HepG2 (cell line): ENCODE data around the gene TFF2. TPM values are rescaled to one million over a fixed set of nuclear protein-coding genes. Genes with fewer than 3 reads are reported as not detected.

ENCODE experiments used
- ATAC-seq: fragments of 200-7000 bp; cut with Tn5 transposase; 3 replicates; pipeline ENCODE4 v1.9.1; 2020; ENCODE audit warnings: mild to moderate bottlenecking, moderate library complexity
- BruUV-seq: library from RNA; stranded (reverse); fragments of 400-500 nt; replicated peaks from 2 replicates; lab custom pipeline; 2021; lab: Mats Ljungman, UMichigan
- CTCF ChIA-PET: fragments of 300-600 bp; formaldehyde crosslinking; extraction: SDS; loops from one replicate; lab custom pipeline; 2021; ENCODE audit warnings: low total read pairs, inconsistent platforms, low intra/inter-chr PET ratio; lab: Yijun Ruan, JAX
- POLR2A ChIA-PET: fragments of 350-600 bp; sonication (Branson Sonifier 250); formaldehyde crosslinking; loops from one replicate; lab custom pipeline; 2020; ENCODE audit warnings: antibody characterized with exemption, inconsistent platforms; lab: Yijun Ruan, JAX
- DNase-seq: peaks from one replicate; pipeline ENCODE4 v3.0.0-alpha.2; 2015; ENCODE audit warnings: low spot score
- FAIRE-seq: peaks from 3 replicates; lab custom pipeline; 2011; peaks lifted over from hg19 to GRCh38; lab: Jason Lieb, UNC
- H2AFZ ChIP-seq: one replicate; pipeline ENCODE4 v1.6.1; 2011; ENCODE audit warnings: low read length, inconsistent platforms
- H3K27ac ChIP-seq: fragments of 300-600 bp; 3 replicates; pipeline ENCODE4 v1.8.0; 2011; ENCODE audit warnings: mixed run types, mild to moderate bottlenecking, mixed read lengths, low read length, inconsistent platforms; ENCODE audit not compliant: insufficient read depth; ENCODE audit errors: extremely low read length
- H3K27me3 ChIP-seq, 2 experiments: fragments of 200-600 bp in 1 of 2; 2 replicates in 1 of 2; 3 replicates in 1 of 2; pipeline versions ENCODE4 v1.6.0 to v1.8.0; 2011; ENCODE audit warnings: low read length in 2 of 2, mild to moderate bottlenecking in 2 of 2, moderate library complexity in 2 of 2, inconsistent platforms in 1 of 2; ENCODE audit not compliant: insufficient read depth in 2 of 2, control insufficient read depth in 1 of 2
- H3K36me3 ChIP-seq, 2 experiments: fragments of 200-600 bp in 1 of 2; replicated peaks in 1 of 2; 2 replicates in 1 of 2; 3 replicates in 1 of 2; pipeline versions ENCODE4 v1.5.1 to v1.8.0; 2011; ENCODE audit warnings: low read length in 2 of 2, inconsistent platforms in 1 of 2; ENCODE audit not compliant: insufficient read depth in 2 of 2, control insufficient read depth in 1 of 2
- H3K4me1 ChIP-seq: 2 replicates; pipeline ENCODE4 v1.5.1; 2012; ENCODE audit warnings: low read length, inconsistent platforms; ENCODE audit not compliant: insufficient read depth
- H3K4me2 ChIP-seq: 2 replicates; pipeline ENCODE4 v1.6.0; 2011; ENCODE audit warnings: low read depth, low read length, inconsistent platforms
- H3K4me3 ChIP-seq, 3 experiments: fragments of 200-600 bp in 1 of 3; sonication (generic), shearing (Covaris generic) in 1 of 3; replicated peaks in 1 of 3; 2 replicates each; pipeline ENCODE4 v1.5.1; 2011 to 2016; ENCODE audit warnings: low read length in 3 of 3, inconsistent platforms in 2 of 3, low read depth in 2 of 3, mild to moderate bottlenecking in 2 of 3, control low read depth in 1 of 3, mixed read lengths in 1 of 3; ENCODE audit not compliant: insufficient read depth in 1 of 3
- H3K79me2 ChIP-seq: one replicate; pipeline ENCODE4 v1.6.1; 2011; ENCODE audit warnings: low read length, inconsistent platforms; ENCODE audit not compliant: insufficient read depth
- H3K9ac ChIP-seq: 2 replicates; pipeline ENCODE4 v1.6.0; 2011; ENCODE audit warnings: mild to moderate bottlenecking, low read depth, low read length, inconsistent platforms; ENCODE audit not compliant: insufficient read depth
- H3K9me3 ChIP-seq: 2 replicates; pipeline ENCODE4 v1.5.1; 2012; ENCODE audit warnings: mild to moderate bottlenecking, low read length
- H4K20me1 ChIP-seq: 2 replicates; pipeline ENCODE4 v1.6.0; 2011; ENCODE audit warnings: inconsistent platforms, mild to moderate bottlenecking, low read length, moderate library complexity; ENCODE audit not compliant: insufficient read depth
- NR2F2 ChIP-seq: IDR thresholded peaks from 2 replicates; pipeline ENCODE4 v1.6.1; 2012; ENCODE audit warnings: low read depth, inconsistent platforms, borderline replicate concordance
- SOX13 ChIP-seq, 3 experiments: fragments of 450-650 bp in 1 of 3; sonication (generic) in 1 of 3; formaldehyde crosslinking in 1 of 3; IDR thresholded peaks in 2 of 3; conservative IDR thresholded peaks in 1 of 3; 2 replicates each; pipeline versions ENCODE4 v1.5.0 to v1.6.1; 2016 to 2020; ENCODE audit warnings: antibody characterized with exemption in 1 of 3, mild to moderate bottlenecking in 1 of 3, missing compliant biosample characterization in 1 of 3, missing genetic modification reagents in 1 of 3, moderate library complexity in 1 of 3
- STAG1 ChIP-seq: sonication (generic); formaldehyde crosslinking; IDR thresholded peaks from 2 replicates; pipeline ENCODE4 v1.4.0; 2020; ENCODE audit warnings: missing genetic modification reagents
- ZMYM2 ChIP-seq: sonication (generic); formaldehyde crosslinking; IDR thresholded peaks from 2 replicates; pipeline ENCODE4 v1.8.0; 2022; ENCODE audit warnings: mild to moderate bottlenecking, missing genetic modification reagents
- ZMYM3 ChIP-seq: sonication (generic); formaldehyde crosslinking; IDR thresholded peaks from 2 replicates; pipeline ENCODE4 v1.5.1; 2020; ENCODE audit warnings: mild to moderate bottlenecking, missing genetic modification reagents
- ZSCAN25 ChIP-seq: sonication (generic); formaldehyde crosslinking; IDR thresholded peaks from 2 replicates; pipeline ENCODE4 v1.8.0; 2022; ENCODE audit warnings: mild to moderate bottlenecking, missing genetic modification reagents
- WGBS: methylation state at CpG from one replicate; pipeline ENCODE4 v1.1.6; 2017; ENCODE audit warnings: low lambda C conversion rate; 5-methylcytosine and 5-hydroxymethylcytosine counted together
- in situ Hi-C: cut with HindIII; loops from 2 replicates; pipeline ENCODE4 v1.10.0; 2017; ENCODE audit warnings: low pct_unique_long_range_greater_than_20kb; ENCODE audit not compliant: extremely low pct_ligation_motif_present
- intact Hi-C: fragments of 100-400 bp; cut with micrococcal nuclease; formaldehyde crosslinking; loops from one replicate; pipeline ENCODE4 v1.10.0; 2022; ENCODE audit not compliant: unreplicated experiment
- polyA plus RNA-seq, 8 experiments: library from polyadenylated mRNA; depleted of rRNA in 3 of 8; stranded (reverse) in 7 of 8; unstranded in 1 of 8; fragments of >200 nt; fragmentation: Illumina TruSeq in 4 of 8; extraction: Trizol in 4 of 8; gene quantifications; 2 replicates each; pipeline versions ENCODE4 v1.2.1 to v1.2.3, GENCODE V29; 2011 to 2016; ENCODE audit warnings: low read depth in 4 of 8, missing spikeins in 1 of 8, mixed read lengths in 1 of 8; ENCODE audit not compliant: insufficient read depth in 1 of 8
- total RNA-seq, 5 experiments: library from RNA; depleted of rRNA; stranded (reverse); fragments of >200 nt; fragmentation: Illumina TruSeq; extraction: Trizol; gene quantifications; 2 replicates each; pipeline ENCODE4 v1.2.3, GENCODE V29; 2016; ENCODE audit warnings: low read depth in 1 of 5
- TF ChIP-seq, protein P1 (sequence below): sonication (generic); formaldehyde crosslinking; IDR thresholded peaks from 2 replicates; pipeline ENCODE4 v1.5.1; 2020; ENCODE audit warnings: mild to moderate bottlenecking, missing genetic modification reagents
- TF ChIP-seq, protein P2 (sequence below): sonication (generic); formaldehyde crosslinking; IDR thresholded peaks from 2 replicates; pipeline ENCODE4 v1.5.0; 2020; ENCODE audit warnings: mild to moderate bottlenecking, missing genetic modification reagents, moderate library complexity

Gene TFF2
- total and polyA plus RNA-seq, 2 of the 13 experiments (the other 11 are each of a cell fraction or from before 2014, with no cell fraction given), result 1.5 TPM; not detected in 1

DNA sequence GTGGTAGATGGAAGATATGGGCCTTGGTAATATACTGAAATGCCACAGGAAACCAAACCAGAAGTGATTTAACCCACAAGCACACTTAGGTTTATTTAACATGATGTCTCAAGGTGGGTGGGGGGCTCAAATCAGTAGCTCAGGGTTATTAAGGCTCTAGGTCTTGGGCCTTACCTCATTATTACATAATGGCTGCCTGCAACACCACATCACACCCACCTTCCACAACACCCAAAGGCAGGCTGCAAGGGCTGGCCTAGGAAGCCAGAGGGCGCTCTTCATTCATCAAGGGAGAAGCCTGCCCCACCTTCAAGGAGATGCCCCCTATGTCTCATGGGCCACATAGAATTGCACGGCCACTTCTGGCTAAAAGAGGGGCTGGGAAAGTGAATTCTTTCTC lies 9.5 kb upstream of the TFF2 start:
- no peaks in the 10 kb centered on the region for H3K79me2 ChIP-seq
- no peaks in the 10 kb centered on the region; the same call in 1 of the 2 replicates for H3K9me3 ChIP-seq
- peaks cover 0 to 10% of the 10 kb centered on the region in 2 experiments; a peak in 3 of 5 replicates for H3K27me3 ChIP-seq
- BruUV-seq, result no TSS peak
- H3K27ac ChIP-seq, result no peak overlapping the region
- in situ Hi-C loops, result no loop called here
- whole genome bisulfite sequencing, result 47% methylated on average over 2 of the region's 2 CpGs
- no peaks in the 10 kb centered on the region for H3K36me3 ChIP-seq
- H3K4me3 ChIP-seq, result no peak overlapping the region
- H3K4me2 ChIP-seq, result no peak overlapping the region
- H4K20me1 ChIP-seq, result no peaks in the 10 kb centered on the region
- peaks cover 25% of the 10 kb centered on the region for H3K4me1 ChIP-seq
- ChIA-PET POLR2A (no interaction called here), CTCF (interaction anchor here (1.2 kb wide), 1 partner anchor 90 kb away, joined by 4 read pairs; no protein-coding TSS in a partner anchor)
- no peak overlapping the region for H2AFZ ChIP-seq
- DNase-seq (peak; percentile 24), FAIRE-seq (no peak), ATAC-seq (no peak)
- TF ChIP-seq ZMYM2, result peak; percentile 55; the same call in 1 of the 2 replicates
- no peak for TF ChIP-seq ZSCAN25 (CRISPR knock-in tag)
- TF ChIP-seq NR2F2, result no peak
- TF ChIP-seq STAG1, result peak; percentile 56
- no peak for TF ChIP-seq SOX13 (IDR thresholded peaks at IDR 0.05)
- TF ChIP-seq SOX13 (CRISPR knock-in tag; conservative IDR thresholded peaks at IDR 0.05 in 1 of 2, IDR thresholded peaks at IDR 0.05 in 1 of 2), result no peak
- TF ChIP-seq, protein P1, sequence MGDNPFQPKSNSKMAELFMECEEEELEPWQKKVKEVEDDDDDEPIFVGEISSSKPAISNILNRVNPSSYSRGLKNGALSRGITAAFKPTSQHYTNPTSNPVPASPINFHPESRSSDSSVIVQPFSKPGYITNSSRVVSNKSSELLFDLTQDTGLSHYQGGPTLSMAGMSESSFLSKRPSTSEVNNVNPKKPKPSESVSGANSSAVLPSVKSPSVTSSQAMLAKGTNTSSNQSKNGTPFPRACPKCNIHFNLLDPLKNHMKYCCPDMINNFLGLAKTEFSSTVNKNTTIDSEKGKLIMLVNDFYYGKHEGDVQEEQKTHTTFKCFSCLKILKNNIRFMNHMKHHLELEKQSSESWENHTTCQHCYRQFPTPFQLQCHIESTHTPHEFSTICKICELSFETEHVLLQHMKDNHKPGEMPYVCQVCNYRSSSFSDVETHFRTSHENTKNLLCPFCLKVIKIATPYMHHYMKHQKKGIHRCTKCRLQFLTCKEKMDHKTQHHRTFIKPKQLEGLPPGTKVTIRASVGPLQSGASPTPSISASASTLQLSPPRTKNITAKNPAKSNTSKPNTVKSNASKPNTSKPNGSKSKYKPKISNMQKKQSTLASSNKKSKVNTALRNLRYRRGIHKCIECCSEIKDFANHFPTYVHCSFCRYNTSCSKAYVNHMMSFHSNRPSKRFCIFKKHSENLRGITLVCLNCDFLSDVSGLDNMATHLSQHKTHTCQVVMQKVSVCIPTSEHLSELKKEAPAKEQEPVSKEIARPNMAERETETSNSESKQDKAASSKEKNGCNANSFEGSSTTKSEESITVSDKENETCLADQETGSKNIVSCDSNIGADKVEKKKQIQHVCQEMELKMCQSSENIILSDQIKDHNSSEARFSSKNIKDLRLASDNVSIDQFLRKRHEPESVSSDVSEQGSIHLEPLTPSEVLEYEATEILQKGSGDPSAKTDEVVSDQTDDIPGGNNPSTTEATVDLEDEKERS, result peak; percentile 75; the same call in 1 of the 2 replicates
- 0 out of 2 replicates have a peak, but pooled peaks have one; percentile 38 for TF ChIP-seq ZMYM3
- TF ChIP-seq, protein P2, sequence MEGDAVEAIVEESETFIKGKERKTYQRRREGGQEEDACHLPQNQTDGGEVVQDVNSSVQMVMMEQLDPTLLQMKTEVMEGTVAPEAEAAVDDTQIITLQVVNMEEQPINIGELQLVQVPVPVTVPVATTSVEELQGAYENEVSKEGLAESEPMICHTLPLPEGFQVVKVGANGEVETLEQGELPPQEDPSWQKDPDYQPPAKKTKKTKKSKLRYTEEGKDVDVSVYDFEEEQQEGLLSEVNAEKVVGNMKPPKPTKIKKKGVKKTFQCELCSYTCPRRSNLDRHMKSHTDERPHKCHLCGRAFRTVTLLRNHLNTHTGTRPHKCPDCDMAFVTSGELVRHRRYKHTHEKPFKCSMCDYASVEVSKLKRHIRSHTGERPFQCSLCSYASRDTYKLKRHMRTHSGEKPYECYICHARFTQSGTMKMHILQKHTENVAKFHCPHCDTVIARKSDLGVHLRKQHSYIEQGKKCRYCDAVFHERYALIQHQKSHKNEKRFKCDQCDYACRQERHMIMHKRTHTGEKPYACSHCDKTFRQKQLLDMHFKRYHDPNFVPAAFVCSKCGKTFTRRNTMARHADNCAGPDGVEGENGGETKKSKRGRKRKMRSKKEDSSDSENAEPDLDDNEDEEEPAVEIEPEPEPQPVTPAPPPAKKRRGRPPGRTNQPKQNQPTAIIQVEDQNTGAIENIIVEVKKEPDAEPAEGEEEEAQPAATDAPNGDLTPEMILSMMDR, result peak; percentile 71
- intact Hi-C loops, result no loop called here
- no peak overlapping the region for H3K9ac ChIP-seq
